ENCODE data around the gene EVI2B. TPM values are rescaled to one million over a fixed set of nuclear protein-coding genes. Genes with fewer than 3 reads are reported as not detected.
A peak's percentile ranks its signal among the peaks of the same experiment; 100 is the strongest.

EVI2B gene
- total and polyA plus RNA-seq, 2 of the 4 experiments (the other 2 are of a cell fraction): under 0.01 to 0.17 TPM

- no peak overlapping the region for H3K4ac ChIP-seq (ENCODE audit: low read depth, low read length)
- H2AK5ac ChIP-seq (ENCODE audit: low read depth, low read length): no peak overlapping the region
- H4K91ac ChIP-seq (ENCODE audit: insufficient read depth, low read depth, low read length): no peak overlapping the region
- dilution Hi-C loops (cut with HindIII; ENCODE audit: low sequenced_read_pairs, unreplicated experiment) (no loop called here), in situ Hi-C loops (cut with MboI; ENCODE audit: low sequenced_read_pairs) (no loop called here), intact Hi-C loops (cut with micrococcal nuclease) (no loop called here)
- H3K79me1 ChIP-seq (ENCODE audit: low read depth in 1 of 2, low read length in 2 of 2): peaks cover 0 to 16% of the 10 kb centered on the region in 2 experiments; a peak in 2 of 4 replicates
- H3K27ac ChIP-seq (ENCODE audit: insufficient read depth, low read length): no peak overlapping the region
- no peak overlapping the region for H4K8ac ChIP-seq (ENCODE audit: low read depth in 2 of 2, low read length in 2 of 2)
- H3K36me3 ChIP-seq (ENCODE audit: control insufficient read depth, insufficient read depth, low read length): peaks cover 14% of the 10 kb centered on the region
- H3K23ac ChIP-seq (ENCODE audit: low read depth, low read length): no peak overlapping the region
- no peak overlapping the region for H2AFZ ChIP-seq (replicated peaks; ENCODE audit: low read length, poor library complexity)
- H3K4me1 ChIP-seq (ENCODE audit: control insufficient read depth, insufficient read depth, low read length): peaks cover 6% of the 10 kb centered on the region; the same call in 1 of the 2 replicates
- H2BK20ac ChIP-seq (ENCODE audit: low read depth, low read length): no peak overlapping the region; the same call in 1 of the 2 replicates
- H3K18ac ChIP-seq (ENCODE audit: low read depth, low read length): no peak overlapping the region
- H3K4me3 ChIP-seq (ENCODE audit: insufficient read depth, low read depth, low read length): no peak overlapping the region
- DNase-seq: peak; percentile 22
- POLR2A ChIA-PET (ENCODE audit: unreplicated experiment): no interaction called here
- no peak overlapping the region for H2BK5ac ChIP-seq (ENCODE audit: low read depth, low read length, poor library complexity, severe bottlenecking)
- H3K9me1 ChIP-seq (ENCODE audit: insufficient read depth, low read length): peaks cover 7% of the 10 kb centered on the region
- BruUV-seq (replicated peaks): no TSS peak
- CTCF ChIA-PET: interaction anchor here (0.8 kb wide), 1 partner anchor 63 kb away, joined by 3 read pairs; no protein-coding TSS in a partner anchor
- no peak overlapping the region for H3K14ac ChIP-seq (replicated peaks; ENCODE audit: low read depth, low read length)
- no peaks in the 10 kb centered on the region; the same call in 1 of the 2 replicates for H4K20me1 ChIP-seq (ENCODE audit: insufficient read depth, low read length)
- H3K27me3 ChIP-seq (ENCODE audit: control insufficient read depth, insufficient read depth, low read length): no peaks in the 10 kb centered on the region
- no peak overlapping the region for H3K9ac ChIP-seq (ENCODE audit: low read depth, low read length)
- no peak overlapping the region for H2BK15ac ChIP-seq (ENCODE audit: low read depth, low read length)
- no peak overlapping the region for H3K56ac ChIP-seq (ENCODE audit: extremely low read depth, insufficient read depth, low read length)
- H3K9me3 ChIP-seq (ENCODE audit: control insufficient read depth, insufficient read depth, low read length): no peaks in the 10 kb centered on the region
- no peak overlapping the region for H2AK9ac ChIP-seq (replicated peaks; ENCODE audit: low read depth, low read length, poor library complexity)
- ATAC-seq (ENCODE audit: low read depth): peak; percentile 8; the same call in 1 of the 2 replicates
- no peak overlapping the region for H2BK120ac ChIP-seq (ENCODE audit: low read depth, low read length)
- no peak overlapping the region for H3K4me2 ChIP-seq (ENCODE audit: low read depth, low read length)
- TF ChIP-seq MXI1 (IDR thresholded peaks at IDR 0.05; ENCODE audit: borderline replicate concordance, low read depth, low read length) (no peak), RAD21 (IDR thresholded peaks at IDR 0.05; ENCODE audit: low read length) (no peak), NFE2L2 (IDR thresholded peaks at IDR 0.05; ENCODE audit: low read depth, low read length) (no peak)
- H4K5ac ChIP-seq (ENCODE audit: low read depth, low read length): no peak overlapping the region
Measured at GRCh38 chr17:31329221-31329620, 15.4 kb upstream of the EVI2B start.
